ES-I3 (cell line): Measurements from ENCODE around the gene HEMK1.

Experiments
- H3K36me3 ChIP-seq: 2 replicates; pipeline ENCODE4 v1.6.1; 2013; ENCODE audit warnings: mild to moderate bottlenecking, low read length, control low read depth, moderate library complexity; ENCODE audit not compliant: insufficient read depth
- H3K4me1 ChIP-seq: 2 replicates; pipeline ENCODE4 v1.6.1; 2013; ENCODE audit warnings: mild to moderate bottlenecking, control low read depth, low read length; ENCODE audit not compliant: insufficient read depth
- H3K9ac ChIP-seq: 2 replicates; pipeline ENCODE4 v1.6.1; 2013; ENCODE audit warnings: low read depth, mild to moderate bottlenecking, low read length, moderate library complexity
- H3K9me3 ChIP-seq: 2 replicates; pipeline ENCODE4 v1.6.1; 2013; ENCODE audit warnings: mild to moderate bottlenecking, low read length, moderate library complexity; ENCODE audit not compliant: control insufficient read depth, insufficient read depth

HEMK1 gene

GRCh38 chr3:50607271-50608091 is 38.2 kb downstream of the HEMK1 start:
- Histone ChIP-seq H3K36me3 (no peaks in the 10 kb centered on the region), H3K4me1 (peaks cover 4% of the 10 kb centered on the region; the same call in 1 of the 2 replicates), H3K9me3 (no peaks in the 10 kb centered on the region), H3K9ac (no peak overlapping the region)

GRCh38 chr3:50608278-50608677 is 39.0 kb downstream of the HEMK1 start:
- Histone ChIP-seq H3K36me3 (no peaks in the 10 kb centered on the region), H3K9me3 (no peaks in the 10 kb centered on the region), H3K4me1 (peaks cover 4% of the 10 kb centered on the region; the same call in 1 of the 2 replicates), H3K9ac (no peak overlapping the region)

- peaks cover 4% of the 10 kb centered on the region; the same call in 1 of the 2 replicates for H3K4me1 ChIP-seq
- no peak overlapping the region for H3K9ac ChIP-seq
- H3K36me3 ChIP-seq = no peaks in the 10 kb centered on the region
- H3K9me3 ChIP-seq = no peaks in the 10 kb centered on the region
Measured at GRCh38 chr3:50609071-50609762, 39.9 kb downstream of the HEMK1 start.

GRCh38 chr3:50609763-50610085 is 40.4 kb downstream of the HEMK1 start:
- Histone ChIP-seq H3K9ac (no peak overlapping the region), H3K4me1 (peaks cover 4% of the 10 kb centered on the region; the same call in 1 of the 2 replicates), H3K36me3 (no peaks in the 10 kb centered on the region), H3K9me3 (no peaks in the 10 kb centered on the region)

GRCh38 chr3:50610181-50610971 is 41.1 kb downstream of the HEMK1 start:
- H3K9ac ChIP-seq = no peak overlapping the region
- no peaks in the 10 kb centered on the region for H3K36me3 ChIP-seq
- H3K9me3 ChIP-seq = no peaks in the 10 kb centered on the region
- peaks cover 4% of the 10 kb centered on the region; the same call in 1 of the 2 replicates for H3K4me1 ChIP-seq

GRCh38 chr3:50610992-50611463 is 41.7 kb downstream of the HEMK1 start:
- H3K4me1 ChIP-seq = peaks cover 4% of the 10 kb centered on the region; the same call in 1 of the 2 replicates
- peak overlapping the region; percentile 64 for H3K9ac ChIP-seq
- H3K36me3 ChIP-seq = no peaks in the 10 kb centered on the region
- no peaks in the 10 kb centered on the region for H3K9me3 ChIP-seq

GRCh38 chr3:50611464-50612233 is 42.3 kb downstream of the HEMK1 start, which contains the start of gene CISH:
Gene CISH (minus strand): TSS chr3:50611774. CDS start chr3:50611650, 124 bp downstream.
- Histone ChIP-seq H3K9ac (peak within 1 kb of the TSS; percentile 64), H3K4me1 (peaks cover 4% of the 10 kb centered on the region; the same call in 1 of the 2 replicates)

GRCh38 chr3:50612234-50612882 is 43.0 kb downstream of the HEMK1 start:
- Histone ChIP-seq H3K36me3 (no peaks in the 10 kb centered on the region), H3K9me3 (no peaks in the 10 kb centered on the region), H3K9ac (peak overlapping the region; percentile 64; the same call in 1 of the 2 replicates), H3K4me1 (peaks cover 4% of the 10 kb centered on the region; the same call in 1 of the 2 replicates)

More at GRCh38 chr3:50611464-50612233, 42.3 kb downstream of the HEMK1 start, which contains the start of gene CISH:
- Histone ChIP-seq H3K36me3 (no peaks in the 10 kb centered on the region), H3K9me3 (no peaks in the 10 kb centered on the region)

- Histone ChIP-seq H3K36me3 (no peaks in the 10 kb centered on the region), H3K4me1 (peaks cover 11% of the 10 kb centered on the region; the same call in 1 of the 2 replicates), H3K9ac (no peak overlapping the region)
Measured at GRCh38 chr3:50612970-50613846, 43.9 kb downstream of the HEMK1 start.

GRCh38 chr3:50615190-50615589 is 45.9 kb downstream of the HEMK1 start:
- Histone ChIP-seq H3K36me3 (no peaks in the 10 kb centered on the region), H3K9ac (no peak overlapping the region)

More at GRCh38 chr3:50612970-50613846, 43.9 kb downstream of the HEMK1 start:
- H3K9me3 ChIP-seq = no peaks in the 10 kb centered on the region

GRCh38 chr3:50616003-50616769 is 46.9 kb downstream of the HEMK1 start:
- Histone ChIP-seq H3K9ac (peak overlapping the region; percentile 47), H3K4me1 (peaks cover 7% of the 10 kb centered on the region; the same call in 1 of the 2 replicates), H3K9me3 (no peaks in the 10 kb centered on the region), H3K36me3 (no peaks in the 10 kb centered on the region)

More at GRCh38 chr3:50615190-50615589, 45.9 kb downstream of the HEMK1 start:
- Histone ChIP-seq H3K9me3 (no peaks in the 10 kb centered on the region), H3K4me1 (peaks cover 11% of the 10 kb centered on the region; the same call in 1 of the 2 replicates)

GRCh38 chr3:50616770-50617095 is 47.4 kb downstream of the HEMK1 start:
- H3K4me1 ChIP-seq = peaks cover 7% of the 10 kb centered on the region; the same call in 1 of the 2 replicates
- H3K9me3 ChIP-seq = no peaks in the 10 kb centered on the region
- H3K9ac ChIP-seq = peak overlapping the region; percentile 47
- no peaks in the 10 kb centered on the region for H3K36me3 ChIP-seq
